GM21367 (cell line): ENCODE data around the gene CAMK2B.

Experiments used
- ATAC-seq: cut with Tn5 transposase; IDR thresholded peaks from one replicate; pipeline ENCODE4 v1.9.1; 2021; ENCODE audit not compliant: unreplicated experiment

Gene CAMK2B

GRCh38 chr7:44196450-44196872 is 128.9 kb downstream of the CAMK2B start:
- ATAC-seq: no peak

- no peak for ATAC-seq
Measured at GRCh38 chr7:44195889-44196288, 129.5 kb downstream of the CAMK2B start.

- no peak for ATAC-seq
Measured at GRCh38 chr7:44194562-44195145, 130.7 kb downstream of the CAMK2B start.

GRCh38 chr7:44194069-44194468 is 131.3 kb downstream of the CAMK2B start:
- ATAC-seq: no peak

- ATAC-seq: no peak
Measured at GRCh38 chr7:44193011-44193802, 132.2 kb downstream of the CAMK2B start.

- no peak for ATAC-seq
Measured at GRCh38 chr7:44191171-44191570, 134.2 kb downstream of the CAMK2B start.

GRCh38 chr7:44189993-44190872 is 135.2 kb downstream of the CAMK2B start:
- ATAC-seq: no peak

- ATAC-seq: no peak
Measured at GRCh38 chr7:44189286-44189992, 136.0 kb downstream of the CAMK2B start, which contains the start of gene GCK. Gene GCK, minus strand, starts transcription at chr7:44189439. Its CDS starts 486 bp downstream, at chr7:44188953.

- ATAC-seq: no peak
Measured at GRCh38 chr7:44188480-44189225, 136.7 kb downstream of the CAMK2B start.

- ATAC-seq: no peak
Measured at GRCh38 chr7:44187636-44188416, 137.6 kb downstream of the CAMK2B start.

GRCh38 chr7:44186736-44187135 is 138.7 kb downstream of the CAMK2B start:
- no peak for ATAC-seq

- ATAC-seq: no peak
Measured at GRCh38 chr7:44185729-44186128, 139.7 kb downstream of the CAMK2B start.

- no peak for ATAC-seq
Measured at GRCh38 chr7:44184873-44185446, 140.4 kb downstream of the CAMK2B start.

- ATAC-seq: no peak
Measured at GRCh38 chr7:44184206-44184872, 141.1 kb downstream of the CAMK2B start.

GRCh38 chr7:44183386-44183785 is 142.0 kb downstream of the CAMK2B start:
- ATAC-seq: no peak

- no peak for ATAC-seq
Measured at GRCh38 chr7:44182827-44183226, 142.6 kb downstream of the CAMK2B start.

GRCh38 chr7:44180631-44181030 is 144.8 kb downstream of the CAMK2B start:
- no peak for ATAC-seq

GRCh38 chr7:44177570-44178131 is 147.7 kb downstream of the CAMK2B start:
- no peak for ATAC-seq
